Ascending aorta (tissue), 2 donors: Measurements from ENCODE around the gene ZNF488. TPM values are rescaled to one million over a fixed set of nuclear protein-coding genes. Genes with fewer than 3 reads are reported as not detected.

Experiments used
- DNase-seq, 2 donors: peaks; one replicate each; pipeline ENCODE4 v3.0.0-alpha.2; 2019; ENCODE audit warnings: low spot score in 2 of 2
- H3K27ac ChIP-seq, 2 donors: fragments of 200-600 bp; sonication (generic); one replicate each; pipeline ENCODE4 v1.5.1; 2016 to 2017; ENCODE audit warnings: mild to moderate bottlenecking in 1 of 2
- H3K27me3 ChIP-seq: fragments of 200-600 bp; sonication (generic); one replicate; pipeline ENCODE4 v1.5.1; 2017
- H3K36me3 ChIP-seq, 2 donors: fragments of 200-600 bp; sonication (generic); one replicate each; pipeline ENCODE4 v1.5.1; 2016
- H3K4me1 ChIP-seq, 2 donors: fragments of 200-600 bp; sonication (generic); one replicate each; pipeline ENCODE4 v1.5.1; 2016 to 2017; ENCODE audit warnings: mild to moderate bottlenecking in 1 of 2
- H3K4me3 ChIP-seq, 2 donors: fragments of 200-600 bp; sonication (generic); one replicate each; pipeline ENCODE4 v1.5.1; 2016 to 2017; ENCODE audit warnings: mild to moderate bottlenecking in 1 of 2
- H3K9me3 ChIP-seq, 2 donors: fragments of 200-600 bp; sonication (generic); one replicate each; pipeline ENCODE4 v1.5.1; 2016
- CTCF ChIP-seq, 3 experiments: fragments of 200-600 bp in 2 of 3; fragments of 450-650 bp in 1 of 3; sonication (generic) in 2 of 3; IDR thresholded peaks; one replicate each; pipeline ENCODE4 v1.5.1; 2016 to 2019; ENCODE audit warnings: antibody characterized with exemption in 3 of 3, mild to moderate bottlenecking in 1 of 3, moderate library complexity in 1 of 3
- intact Hi-C: fragments of 100-400 bp; cut with DNase I; formaldehyde crosslinking; loops from one replicate; pipeline ENCODE4 v1.15.1; 2023
- total RNA-seq: library from RNA; depleted of rRNA; stranded (reverse); fragments of >200 nt; gene quantifications from one replicate; pipeline ENCODE4 v1.1.0, GENCODE V29; 2016

The ZNF488 gene
- total RNA-seq, 1 donor from 2014 or later, result not detected

- no peaks in the 10 kb centered on the region for H3K36me3 ChIP-seq
- H3K9me3 ChIP-seq, result no peaks in the 10 kb centered on the region
- TF ChIP-seq CTCF (IDR thresholded peaks at IDR 0.05), result no peak
- H3K4me1 ChIP-seq, result peaks cover 0 to 6% of the 10 kb centered on the region in 2 donors
- no peak overlapping the region for H3K27ac ChIP-seq
- H3K27me3 ChIP-seq, result no peaks in the 10 kb centered on the region
- no peak overlapping the region for H3K4me3 ChIP-seq
- DNase-seq, result peak in 1 of 2 donors; percentile 61
- intact Hi-C loops, result no loop called here
Measured at GRCh38 chr10:47404446-47404845, 20.4 kb upstream of the ZNF488 start.

- intact Hi-C loops, result no loop called here
- Histone ChIP-seq H3K27me3 (no peaks in the 10 kb centered on the region), H3K4me3 (no peak overlapping the region), H3K9me3 (no peaks in the 10 kb centered on the region), H3K36me3 (no peaks in the 10 kb centered on the region), H3K27ac (no peak overlapping the region), H3K4me1 (peaks cover 0 to 6% of the 10 kb centered on the region in 2 donors)
- no peak for TF ChIP-seq CTCF (IDR thresholded peaks at IDR 0.05)
- no peak for DNase-seq
Measured at GRCh38 chr10:47403446-47404318, 19.6 kb upstream of the ZNF488 start.

- DNase-seq, result no peak
- no peaks in the 10 kb centered on the region for H3K9me3 ChIP-seq
- H3K4me1 ChIP-seq, result peaks cover 0 to 6% of the 10 kb centered on the region in 2 donors
- no peaks in the 10 kb centered on the region for H3K27me3 ChIP-seq
- no peaks in the 10 kb centered on the region for H3K36me3 ChIP-seq
- intact Hi-C loops, result no loop called here
- H3K27ac ChIP-seq, result no peak overlapping the region
- no peak overlapping the region for H3K4me3 ChIP-seq
- no peak for TF ChIP-seq CTCF (IDR thresholded peaks at IDR 0.05)
Measured at GRCh38 chr10:47402641-47403301, 18.7 kb upstream of the ZNF488 start.

GRCh38 chr10:47401874-47402640 lies 18.0 kb upstream of the ZNF488 start:
- no peak overlapping the region for H3K27ac ChIP-seq
- H3K4me3 ChIP-seq, result no peak overlapping the region
- peaks cover 0 to 6% of the 10 kb centered on the region in 2 donors for H3K4me1 ChIP-seq
- H3K9me3 ChIP-seq, result no peaks in the 10 kb centered on the region
- no peak for DNase-seq
- no peaks in the 10 kb centered on the region for H3K36me3 ChIP-seq
- H3K27me3 ChIP-seq, result no peaks in the 10 kb centered on the region
- intact Hi-C loops, result no loop called here
- TF ChIP-seq CTCF (IDR thresholded peaks at IDR 0.05), result no peak

- no peak overlapping the region for H3K4me3 ChIP-seq
- intact Hi-C loops, result no loop called here
- no peak for TF ChIP-seq CTCF (IDR thresholded peaks at IDR 0.05)
- peaks cover 0 to 6% of the 10 kb centered on the region in 2 donors for H3K4me1 ChIP-seq
- H3K27ac ChIP-seq, result no peak overlapping the region
- no peaks in the 10 kb centered on the region for H3K9me3 ChIP-seq
- H3K36me3 ChIP-seq, result no peaks in the 10 kb centered on the region
- DNase-seq, result no peak
- no peaks in the 10 kb centered on the region for H3K27me3 ChIP-seq
Measured at GRCh38 chr10:47401210-47401609, 17.1 kb upstream of the ZNF488 start.
